Tibial artery (tissue), 4 donors: ENCODE measurements around the gene TGFBR3.

Experiments used
- DNase-seq, 2 donors: peaks; one replicate each; pipeline ENCODE4 v3.0.0-alpha.2; 2019
- H3K27ac ChIP-seq, 2 donors: fragments of 200-600 bp; sonication (generic) in 1 of 2; 1 replicate in 1 of 2; 2 replicates in 1 of 2; pipeline ENCODE4 v1.5.1; 2018 to 2019; ENCODE audit warnings: mild to moderate bottlenecking in 1 of 2
- H3K27me3 ChIP-seq, 2 donors: fragments of 200-600 bp; sonication (generic) in 1 of 2; one replicate each; pipeline versions ENCODE4 v1.5.1 to v1.6.0; 2016 to 2019
- H3K36me3 ChIP-seq, 3 donors: fragments of 200-600 bp; sonication (generic) in 2 of 3; one replicate each; pipeline ENCODE4 v1.5.1; 2016 to 2019; ENCODE audit warnings: mild to moderate bottlenecking in 2 of 3
- H3K4me1 ChIP-seq, 4 donors: fragments of 200-600 bp; sonication (generic) in 2 of 4; 1 replicate in 3 of 4; 2 replicates in 1 of 4; pipeline ENCODE4 v1.5.1; 2016 to 2019
- H3K4me3 ChIP-seq, 2 donors: fragments of 200-600 bp; sonication (generic) in 1 of 2; 1 replicate in 1 of 2; 2 replicates in 1 of 2; pipeline ENCODE4 v1.5.1; 2018 to 2019; ENCODE audit warnings: mild to moderate bottlenecking in 2 of 2
- H3K9me3 ChIP-seq, 3 donors: fragments of 200-600 bp; sonication (generic) in 1 of 3; one replicate each; pipeline ENCODE4 v1.5.1; 2016 to 2019
- CTCF ChIP-seq, 2 experiments: fragments of 200-600 bp in 1 of 2; fragments of 450-650 bp in 1 of 2; IDR thresholded peaks; one replicate each; pipeline ENCODE4 v1.5.1; 2017 to 2019; ENCODE audit warnings: antibody characterized with exemption in 2 of 2, mild to moderate bottlenecking in 1 of 2, moderate library complexity in 1 of 2
- intact Hi-C: fragments of 100-400 bp; cut with DNase I; formaldehyde crosslinking; loops from one replicate; pipeline ENCODE4 v1.15.0; 2023; ENCODE audit warnings: low total_unique reads

TGFBR3 gene

GRCh38 chr1:91759076-91759475 lies 126.9 kb downstream of the TGFBR3 start:
- intact Hi-C loops, result no loop called here
- no peak overlapping the region for H3K27ac ChIP-seq
- DNase-seq, result no peak

GRCh38 chr1:91757763-91758460 lies 128.0 kb downstream of the TGFBR3 start:
- intact Hi-C loops, result no loop called here
- no peak for DNase-seq
- peaks cover 0 to 20% (median 6%) of the 10 kb centered on the region in 4 donors for H3K4me1 ChIP-seq
- no peaks in the 10 kb centered on the region for H3K27me3 ChIP-seq
- H3K4me3 ChIP-seq, result no peak overlapping the region
- no peaks in the 10 kb centered on the region for H3K36me3 ChIP-seq
- H3K9me3 ChIP-seq, result no peaks in the 10 kb centered on the region
- H3K27ac ChIP-seq, result peak overlapping the region in 1 of 2 donors; percentile 35
- TF ChIP-seq CTCF (IDR thresholded peaks at IDR 0.05), result no peak

More at GRCh38 chr1:91759076-91759475, 126.9 kb downstream of the TGFBR3 start:
- Histone ChIP-seq H3K9me3 (no peaks in the 10 kb centered on the region), H3K27me3 (no peaks in the 10 kb centered on the region), H3K36me3 (no peaks in the 10 kb centered on the region), H3K4me1 (peaks cover 0 to 20% (median 6%) of the 10 kb centered on the region in 4 donors), H3K4me3 (no peak overlapping the region)
- no peak for TF ChIP-seq CTCF (IDR thresholded peaks at IDR 0.05)

GRCh38 chr1:91755702-91756287 lies 130.2 kb downstream of the TGFBR3 start:
- no peak overlapping the region for H3K4me3 ChIP-seq
- H3K27ac ChIP-seq, result no peak overlapping the region
- no peaks in the 10 kb centered on the region for H3K36me3 ChIP-seq
- no peak for TF ChIP-seq CTCF (IDR thresholded peaks at IDR 0.05)
- H3K27me3 ChIP-seq, result no peaks in the 10 kb centered on the region
- DNase-seq, result no peak
- peaks cover 0 to 28% (median 19%) of the 10 kb centered on the region in 4 donors for H3K4me1 ChIP-seq
- H3K9me3 ChIP-seq, result no peaks in the 10 kb centered on the region
- intact Hi-C loops, result no loop called here

GRCh38 chr1:91754816-91755580 lies 131.0 kb downstream of the TGFBR3 start:
- Histone ChIP-seq H3K27ac (no peak overlapping the region), H3K36me3 (no peaks in the 10 kb centered on the region), H3K27me3 (no peaks in the 10 kb centered on the region), H3K4me3 (no peak overlapping the region), H3K4me1 (peaks cover 0 to 29% (median 24%) of the 10 kb centered on the region in 4 donors), H3K9me3 (no peaks in the 10 kb centered on the region)
- intact Hi-C loops, result no loop called here
- DNase-seq, result peak in 1 of 2 donors; percentile 70
- TF ChIP-seq CTCF (IDR thresholded peaks at IDR 0.05), result no peak

- no peak for DNase-seq
- Histone ChIP-seq H3K4me3 (no peak overlapping the region), H3K9me3 (no peaks in the 10 kb centered on the region), H3K36me3 (no peaks in the 10 kb centered on the region), H3K27me3 (no peaks in the 10 kb centered on the region), H3K27ac (no peak overlapping the region), H3K4me1 (peaks cover 0 to 33% (median 26%) of the 10 kb centered on the region in 4 donors)
- TF ChIP-seq CTCF (IDR thresholded peaks at IDR 0.05), result no peak
- intact Hi-C loops, result no loop called here
Observed at GRCh38 chr1:91754348-91754747, 131.6 kb downstream of the TGFBR3 start.
